DMS153 (cell line): Measurements from ENCODE around the gene BCAS2.

ENCODE experiments used
- DNase-seq: peaks from one replicate; lab custom pipeline; 2025; lab: John Stamatoyannopoulos, UW

BCAS2 gene

DNA sequence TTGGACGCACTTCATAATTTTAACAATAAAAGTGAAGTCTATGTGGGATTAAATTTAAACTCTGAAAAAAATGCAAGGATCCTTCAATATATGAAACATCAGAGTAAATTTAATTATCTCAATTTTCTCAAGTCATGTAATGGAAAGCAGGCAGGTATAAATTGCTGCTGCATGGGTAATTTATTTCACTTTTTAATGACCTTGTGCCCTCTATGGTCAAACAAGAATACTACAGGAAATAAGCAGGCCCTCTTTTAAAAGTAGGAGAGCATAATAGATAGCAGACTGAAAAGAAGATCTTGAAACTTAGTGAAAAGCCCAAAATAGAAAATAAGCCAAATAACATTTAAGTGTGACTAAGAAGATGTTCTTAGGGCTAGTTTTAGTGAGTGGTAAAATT, 22.9 kb downstream of the BCAS2 start:
- DNase-seq = no peak

GRCh38 chr1:114554577-114554976, 26.8 kb downstream of the BCAS2 start:
- no peak for DNase-seq

DNA sequence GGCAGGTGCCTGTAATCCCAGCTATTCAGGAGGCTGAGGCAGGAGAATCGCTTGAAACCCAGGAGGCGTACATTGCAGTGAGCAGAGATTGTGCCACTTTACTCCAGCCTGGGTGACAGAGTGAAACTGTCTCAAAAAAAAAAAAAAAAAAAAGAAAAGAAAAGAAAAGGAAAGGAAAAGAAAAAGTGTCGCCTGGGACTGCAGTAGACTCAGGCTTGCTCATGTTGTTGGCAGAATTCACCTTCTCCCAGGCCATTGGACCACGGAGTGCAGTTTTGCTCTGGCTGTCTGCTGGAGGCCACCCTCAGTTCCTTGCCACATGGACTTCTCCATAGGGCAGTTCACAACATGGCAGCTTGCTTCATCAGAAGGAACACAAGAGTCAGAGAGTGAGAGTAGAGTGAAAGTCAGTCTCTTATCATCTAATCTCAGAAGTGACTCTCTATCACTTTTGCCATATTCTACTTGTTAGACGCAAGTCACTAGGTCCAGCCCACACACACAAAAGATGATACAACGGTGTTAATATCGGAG, 29.2 kb downstream of the BCAS2 start:
- DNase-seq = no peak

GRCh38 chr1:114551400-114551799, 30.0 kb downstream of the BCAS2 start:
- DNase-seq = no peak

GRCh38 chr1:114550336-114550735, 31.1 kb downstream of the BCAS2 start:
- DNase-seq = no peak

DNA sequence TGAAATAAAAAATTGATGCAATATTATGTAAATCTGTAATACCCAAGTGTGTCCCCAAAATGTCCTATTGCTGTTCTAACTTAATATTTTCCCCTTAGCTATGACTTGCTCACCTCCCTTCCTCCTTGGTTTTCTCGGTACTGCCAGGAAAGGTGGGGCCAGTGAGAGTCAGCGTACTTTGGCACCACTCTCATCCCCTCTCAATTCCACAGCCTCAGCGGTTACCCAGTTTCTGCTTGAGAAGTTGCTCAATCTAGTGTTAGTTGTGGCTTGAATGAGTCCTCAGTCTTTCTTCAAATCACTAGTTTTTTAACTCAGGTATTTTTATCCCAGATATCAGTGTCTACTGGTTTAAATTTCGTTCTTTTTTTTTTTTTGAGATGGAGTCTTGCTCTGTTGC, 32.3 kb downstream of the BCAS2 start:
- no peak for DNase-seq

GRCh38 chr1:114547076-114547475, 34.3 kb downstream of the BCAS2 start:
- DNase-seq = no peak

- DNase-seq = no peak
Measured at GRCh38 chr1:114545796-114546195, 35.6 kb downstream of the BCAS2 start.

DNA sequence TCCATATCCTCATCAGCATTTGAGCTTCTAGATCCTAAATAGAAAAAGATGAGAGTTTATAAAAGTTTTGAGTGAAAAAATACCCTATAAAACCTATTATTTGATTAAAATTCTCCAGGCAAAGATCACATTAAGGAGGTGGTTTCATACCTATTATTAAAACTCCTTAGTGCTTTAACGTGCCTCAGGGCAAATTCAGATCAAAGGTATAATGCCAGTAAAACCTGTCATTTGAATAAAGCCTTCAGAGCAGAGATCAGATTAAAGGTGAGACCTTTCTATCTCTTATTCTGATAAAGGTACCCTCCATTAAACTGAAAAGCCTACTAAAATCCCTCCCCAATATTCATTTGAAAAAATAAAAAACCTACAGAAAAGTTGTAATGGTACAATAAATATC, 36.1 kb downstream of the BCAS2 start:
- no peak for DNase-seq

DNA sequence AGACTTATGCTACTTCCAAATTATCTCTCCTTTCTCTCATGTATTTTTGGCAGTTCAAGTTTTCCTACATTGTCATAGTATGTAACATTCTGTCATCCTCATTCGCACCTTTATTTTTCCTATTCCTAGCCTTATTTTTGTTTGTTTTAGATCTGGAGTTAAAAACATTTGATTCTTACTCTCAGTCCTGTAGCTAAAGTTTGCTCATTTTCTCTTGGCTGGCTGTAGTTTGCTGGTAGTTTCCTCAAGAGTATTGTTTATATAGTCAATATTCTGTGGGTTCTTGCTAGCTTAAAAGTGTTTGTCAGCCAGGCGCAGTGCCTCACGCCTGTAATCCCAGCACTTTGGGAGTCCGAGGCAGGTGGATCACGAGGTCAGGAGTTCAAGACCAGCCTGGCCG, 40.6 kb downstream of the BCAS2 start:
- no peak for DNase-seq

DNA sequence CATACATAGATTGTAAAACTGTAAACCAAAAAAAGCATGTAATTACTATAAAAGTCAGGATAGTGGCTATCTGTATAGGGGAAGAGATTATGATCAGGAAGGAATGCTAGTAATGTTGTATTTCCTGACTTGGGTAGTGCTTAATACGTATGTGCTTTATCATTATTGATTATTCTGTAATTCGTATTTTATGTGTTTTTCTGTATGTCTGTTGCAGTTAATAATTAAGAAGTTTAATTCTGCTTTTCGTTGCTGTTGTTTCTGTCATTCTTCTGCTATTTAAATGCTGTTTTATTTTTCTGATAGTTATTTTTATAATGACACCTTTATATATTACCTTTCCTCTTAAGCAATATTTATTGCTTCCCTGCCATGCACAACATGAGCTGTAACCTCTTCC, 41.1 kb downstream of the BCAS2 start:
- DNase-seq = no peak

DNA sequence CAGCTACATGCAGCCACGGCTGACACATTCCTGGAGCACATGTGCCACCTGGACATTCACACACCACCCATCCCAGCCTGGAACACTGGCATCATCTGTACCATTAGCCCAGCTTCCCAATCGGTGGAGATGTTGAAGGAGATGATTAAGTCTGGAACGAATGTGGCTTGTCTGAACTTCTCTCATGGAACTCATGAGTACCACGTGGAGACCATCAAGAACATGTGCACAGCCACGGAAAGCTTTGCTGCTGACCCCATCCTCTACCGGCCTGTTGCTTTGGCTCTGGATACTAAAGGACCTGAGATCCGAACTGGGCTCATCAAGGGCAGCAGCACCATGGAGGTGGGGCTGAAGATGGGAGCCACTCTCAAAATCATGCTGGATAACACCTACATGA, 45.4 kb downstream of the BCAS2 start:
- DNase-seq = no peak

GRCh38 chr1:114535401-114535800, 46.0 kb downstream of the BCAS2 start:
- no peak for DNase-seq

DNA sequence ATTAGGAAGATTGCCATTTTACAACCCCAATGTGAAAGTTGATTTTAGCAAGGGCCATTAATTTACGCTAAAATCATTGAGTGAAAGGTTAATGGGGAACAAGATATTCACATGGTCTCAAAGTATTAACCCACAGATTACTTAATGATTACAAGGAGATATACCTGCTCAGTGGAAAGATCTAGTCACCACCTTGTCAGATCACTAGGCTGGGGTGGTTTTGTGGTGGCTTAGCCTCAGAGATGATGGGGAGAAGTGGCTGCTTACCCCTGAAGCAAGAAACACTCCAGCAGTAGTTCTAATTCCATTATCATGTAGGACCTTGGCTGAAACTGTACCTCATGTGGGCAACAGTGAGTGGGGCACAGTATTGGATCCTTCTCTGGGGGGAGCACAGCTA, 50.3 kb downstream of the BCAS2 start:
- DNase-seq = no peak

GRCh38 chr1:114530224-114530623, 51.2 kb downstream of the BCAS2 start:
- DNase-seq = no peak

DNA sequence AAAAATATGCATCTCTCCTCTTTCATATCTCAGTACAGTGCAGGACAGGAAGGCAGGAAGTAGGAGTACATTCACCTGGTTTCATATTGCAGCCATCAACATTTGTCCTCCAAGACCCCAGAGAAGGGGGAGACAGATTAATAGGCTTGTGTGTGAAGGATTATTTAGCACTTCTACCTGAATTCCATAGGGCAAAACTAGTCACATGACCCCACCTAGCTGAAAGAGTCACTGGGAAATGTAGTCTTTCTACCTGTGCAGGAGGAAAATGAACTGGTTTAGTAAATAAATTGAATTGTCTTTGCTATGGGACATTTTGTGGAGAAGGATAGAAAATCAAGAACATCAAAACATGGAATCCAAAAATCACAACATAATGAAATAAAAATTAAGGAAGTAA, 56.5 kb downstream of the BCAS2 start:
- DNase-seq = no peak

GRCh38 chr1:114522264-114522575, 59.2 kb downstream of the BCAS2 start:
- DNase-seq = no peak

- no peak for DNase-seq
Measured at GRCh38 chr1:114521396-114522263, 59.8 kb downstream of the BCAS2 start.
